SK-N-SH treated with all-trans-retinoic acid at 6 μM for 48 hours (cell line): Measurements from ENCODE around the gene KCNAB3.
A peak's percentile ranks its signal among the peaks of the same experiment; 100 is the strongest.

Experiments used
- ATAC-seq: fragments of 200-7000 bp; cut with Tn5 transposase; 3 replicates; pipeline ENCODE4 v1.9.1; 2020; ENCODE audit warnings: mild to moderate bottlenecking, moderate library complexity
- ARNTL ChIP-seq: fragments of 450-650 bp; formaldehyde crosslinking; IDR thresholded peaks from 2 replicates; pipeline ENCODE4 v1.5.0; 2020; ENCODE audit warnings: low read depth, mild to moderate bottlenecking, moderate library complexity, borderline replicate concordance
- BACH2 ChIP-seq: fragments of 250-450 bp; sonication (Bioruptor Pico); IDR thresholded peaks from 2 replicates; pipeline ENCODE4 v1.9.0; 2021; ENCODE audit warnings: mild to moderate bottlenecking, borderline replicate concordance
- CSDC2 ChIP-seq: fragments of 250-450 bp; sonication (Bioruptor Pico); IDR thresholded peaks from 2 replicates; pipeline ENCODE4 v1.5.0; 2020; ENCODE audit warnings: mild to moderate bottlenecking, moderate library complexity
- ESRRG ChIP-seq: fragments of 250-450 bp; sonication (Bioruptor Pico); IDR thresholded peaks from 2 replicates; pipeline ENCODE4 v1.6.1; 2021; ENCODE audit warnings: mild to moderate bottlenecking
- GLIS3 ChIP-seq: fragments of 250-450 bp; sonication (Bioruptor Pico); IDR thresholded peaks from 2 replicates; pipeline ENCODE4 v1.5.0; 2020; ENCODE audit warnings: mild to moderate bottlenecking, moderate library complexity
- ISL1 ChIP-seq: fragments of 250-450 bp; sonication (Bioruptor Pico); IDR thresholded peaks from 2 replicates; pipeline ENCODE4 v2.1.2; 2022; ENCODE audit warnings: mild to moderate bottlenecking, moderate library complexity
- OSR1 ChIP-seq: fragments of 250-450 bp; sonication (Bioruptor Pico); IDR thresholded peaks from 2 replicates; pipeline ENCODE4 v1.8.0; 2022; ENCODE audit warnings: moderate library complexity, mild to moderate bottlenecking, inconsistent platforms
- RARB ChIP-seq: fragments of 250-450 bp; sonication (Bioruptor Pico); IDR thresholded peaks from 2 replicates; pipeline ENCODE4 v1.8.0; 2021; ENCODE audit warnings: mild to moderate bottlenecking, moderate library complexity
- SNAI2 ChIP-seq: fragments of 250-450 bp; sonication (Bioruptor Pico); IDR thresholded peaks from 2 replicates; pipeline ENCODE4 v1.5.0; 2020; ENCODE audit warnings: mild to moderate bottlenecking, moderate library complexity
- TCF4 ChIP-seq: fragments of 250-450 bp; sonication (Bioruptor Pico); IDR thresholded peaks from 2 replicates; pipeline ENCODE4 v1.8.0; 2021; ENCODE audit warnings: mild to moderate bottlenecking, moderate library complexity, borderline replicate concordance
- TOX ChIP-seq: fragments of 250-450 bp; sonication (Bioruptor Pico); IDR thresholded peaks from 2 replicates; pipeline ENCODE4 v1.8.0; 2021; ENCODE audit warnings: mild to moderate bottlenecking, moderate library complexity, borderline replicate concordance
- ZC3H10 ChIP-seq: fragments of 250-450 bp; sonication (Bioruptor Pico); IDR thresholded peaks from 2 replicates; pipeline ENCODE4 v1.5.1; 2021; ENCODE audit warnings: mild to moderate bottlenecking, moderate library complexity
- ZFP3 ChIP-seq: fragments of 250-450 bp; sonication (Bioruptor Pico); IDR thresholded peaks from 2 replicates; pipeline ENCODE4 v1.5.0; 2020; ENCODE audit warnings: mild to moderate bottlenecking, moderate library complexity
- ZNF565 ChIP-seq: fragments of 450-650 bp; formaldehyde crosslinking; conservative IDR thresholded peaks from 2 replicates; pipeline ENCODE4 v1.5.0; 2020; ENCODE audit warnings: low read depth, mild to moderate bottlenecking, moderate library complexity
- ZNF70 ChIP-seq: fragments of 450-650 bp; formaldehyde crosslinking; IDR thresholded peaks from 2 replicates; pipeline ENCODE4 v1.5.0; 2020; ENCODE audit warnings: mild to moderate bottlenecking, moderate library complexity
- TF ChIP-seq, protein P1 (sequence below): fragments of 250-450 bp; sonication (Bioruptor Pico); IDR thresholded peaks from 2 replicates; pipeline ENCODE4 v1.8.0; 2021; ENCODE audit warnings: low read depth, mild to moderate bottlenecking, moderate library complexity, borderline replicate concordance
- TF ChIP-seq, protein P2 (sequence below): fragments of 250-450 bp; sonication (Bioruptor Pico); IDR thresholded peaks from 2 replicates; pipeline ENCODE4 v1.5.0; 2020; ENCODE audit warnings: mild to moderate bottlenecking, moderate library complexity
- TF ChIP-seq, protein P3 (sequence below): fragments of 250-450 bp; sonication (Bioruptor Pico); IDR thresholded peaks from 2 replicates; pipeline ENCODE4 v1.8.0; 2020; ENCODE audit warnings: mild to moderate bottlenecking, moderate library complexity, borderline replicate concordance
- TF ChIP-seq, protein P4 (sequence below): fragments of 250-450 bp; sonication (Bioruptor Pico); IDR thresholded peaks from 2 replicates; pipeline ENCODE4 v1.5.1; 2020; ENCODE audit warnings: low read depth, mild to moderate bottlenecking, moderate library complexity

Gene KCNAB3

DNA sequence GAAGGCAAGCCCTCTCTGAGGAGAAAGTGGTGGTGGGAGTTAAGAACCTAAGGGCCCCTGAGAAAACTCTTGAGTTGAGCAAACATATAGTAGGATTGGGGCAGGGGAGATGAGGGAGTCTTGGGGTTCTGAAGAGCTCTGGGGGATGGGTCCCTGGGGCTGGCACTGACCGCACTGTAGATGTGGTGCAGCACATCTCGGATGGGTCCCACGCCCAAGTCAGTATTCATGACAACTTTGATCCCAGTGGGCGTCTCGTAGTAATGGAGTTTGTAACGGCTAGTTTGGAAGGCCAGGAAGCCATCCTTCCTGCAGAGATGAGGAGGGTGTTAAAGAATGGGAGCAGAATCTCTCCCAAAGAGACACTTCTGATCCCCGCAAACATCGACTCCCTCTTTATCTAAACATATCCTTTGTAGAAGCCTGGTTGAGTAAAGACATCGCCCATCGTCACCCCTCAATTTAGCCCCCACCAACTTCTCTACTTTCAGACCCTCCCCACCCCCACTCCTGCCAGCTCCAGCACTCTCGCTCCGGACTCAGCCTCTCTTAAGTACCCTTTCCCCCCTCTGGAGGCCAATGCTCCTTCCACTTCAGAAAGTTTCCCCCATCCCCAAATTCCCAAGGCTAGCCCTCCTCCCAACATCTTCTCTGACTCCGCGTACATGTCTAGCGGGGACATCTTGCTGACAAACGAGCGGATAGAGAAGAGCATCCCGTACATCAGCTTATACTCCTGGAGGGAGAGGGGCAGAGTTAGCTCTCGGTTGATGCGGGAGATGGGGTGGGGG is 1.4 kb upstream of the KCNAB3 start:
- TF ChIP-seq, protein P1, sequence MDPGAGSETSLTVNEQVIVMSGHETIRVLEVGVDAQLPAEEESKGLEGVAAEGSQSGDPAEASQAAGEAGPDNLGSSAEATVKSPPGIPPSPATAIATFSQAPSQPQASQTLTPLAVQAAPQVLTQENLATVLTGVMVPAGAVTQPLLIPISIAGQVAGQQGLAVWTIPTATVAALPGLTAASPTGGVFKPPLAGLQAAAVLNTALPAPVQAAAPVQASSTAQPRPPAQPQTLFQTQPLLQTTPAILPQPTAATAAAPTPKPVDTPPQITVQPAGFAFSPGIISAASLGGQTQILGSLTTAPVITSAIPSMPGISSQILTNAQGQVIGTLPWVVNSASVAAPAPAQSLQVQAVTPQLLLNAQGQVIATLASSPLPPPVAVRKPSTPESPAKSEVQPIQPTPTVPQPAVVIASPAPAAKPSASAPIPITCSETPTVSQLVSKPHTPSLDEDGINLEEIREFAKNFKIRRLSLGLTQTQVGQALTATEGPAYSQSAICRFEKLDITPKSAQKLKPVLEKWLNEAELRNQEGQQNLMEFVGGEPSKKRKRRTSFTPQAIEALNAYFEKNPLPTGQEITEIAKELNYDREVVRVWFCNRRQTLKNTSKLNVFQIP (CRISPR knock-in tag), result no peak
- TF ChIP-seq RARB (CRISPR knock-in tag), result no peak
- TF ChIP-seq GLIS3 (CRISPR knock-in tag), result no peak
- TF ChIP-seq TCF4 (CRISPR knock-in tag), result no peak
- TF ChIP-seq BACH2 (CRISPR knock-in tag), result no peak
- TF ChIP-seq CSDC2 (CRISPR knock-in tag), result no peak
- no peak for TF ChIP-seq ZFP3
- peak; percentile 10 for ATAC-seq

DNA sequence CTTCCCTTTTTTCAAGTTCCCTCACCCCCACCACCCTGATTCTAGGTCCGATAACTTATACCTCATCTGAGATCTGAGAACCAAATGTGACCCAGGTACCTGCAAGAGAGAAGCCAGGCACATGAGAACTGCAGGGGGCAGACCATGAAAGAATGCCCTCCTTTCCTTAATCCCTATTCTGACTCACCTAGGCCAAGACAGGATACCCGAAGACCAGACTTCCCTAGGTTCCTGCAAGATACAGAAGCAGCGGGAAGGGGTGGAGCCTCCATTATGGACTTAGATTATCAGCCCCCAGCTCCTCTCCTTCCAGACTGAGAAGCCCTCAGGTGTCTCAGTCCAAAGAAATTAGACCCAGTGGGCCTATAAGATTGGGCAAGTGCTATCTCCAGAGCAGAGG is 2.1 kb downstream of the KCNAB3 start:
- no peak for ATAC-seq
- no peak for TF ChIP-seq ESRRG (CRISPR knock-in tag)
- TF ChIP-seq, protein P1 (CRISPR knock-in tag), result no peak
- no peak for TF ChIP-seq ARNTL (CRISPR knock-in tag)
- TF ChIP-seq SNAI2 (CRISPR knock-in tag), result no peak
- no peak for TF ChIP-seq OSR1 (CRISPR knock-in tag)
- no peak for TF ChIP-seq BACH2 (CRISPR knock-in tag)
- TF ChIP-seq ZFP3, result no peak
- TF ChIP-seq, protein P2, sequence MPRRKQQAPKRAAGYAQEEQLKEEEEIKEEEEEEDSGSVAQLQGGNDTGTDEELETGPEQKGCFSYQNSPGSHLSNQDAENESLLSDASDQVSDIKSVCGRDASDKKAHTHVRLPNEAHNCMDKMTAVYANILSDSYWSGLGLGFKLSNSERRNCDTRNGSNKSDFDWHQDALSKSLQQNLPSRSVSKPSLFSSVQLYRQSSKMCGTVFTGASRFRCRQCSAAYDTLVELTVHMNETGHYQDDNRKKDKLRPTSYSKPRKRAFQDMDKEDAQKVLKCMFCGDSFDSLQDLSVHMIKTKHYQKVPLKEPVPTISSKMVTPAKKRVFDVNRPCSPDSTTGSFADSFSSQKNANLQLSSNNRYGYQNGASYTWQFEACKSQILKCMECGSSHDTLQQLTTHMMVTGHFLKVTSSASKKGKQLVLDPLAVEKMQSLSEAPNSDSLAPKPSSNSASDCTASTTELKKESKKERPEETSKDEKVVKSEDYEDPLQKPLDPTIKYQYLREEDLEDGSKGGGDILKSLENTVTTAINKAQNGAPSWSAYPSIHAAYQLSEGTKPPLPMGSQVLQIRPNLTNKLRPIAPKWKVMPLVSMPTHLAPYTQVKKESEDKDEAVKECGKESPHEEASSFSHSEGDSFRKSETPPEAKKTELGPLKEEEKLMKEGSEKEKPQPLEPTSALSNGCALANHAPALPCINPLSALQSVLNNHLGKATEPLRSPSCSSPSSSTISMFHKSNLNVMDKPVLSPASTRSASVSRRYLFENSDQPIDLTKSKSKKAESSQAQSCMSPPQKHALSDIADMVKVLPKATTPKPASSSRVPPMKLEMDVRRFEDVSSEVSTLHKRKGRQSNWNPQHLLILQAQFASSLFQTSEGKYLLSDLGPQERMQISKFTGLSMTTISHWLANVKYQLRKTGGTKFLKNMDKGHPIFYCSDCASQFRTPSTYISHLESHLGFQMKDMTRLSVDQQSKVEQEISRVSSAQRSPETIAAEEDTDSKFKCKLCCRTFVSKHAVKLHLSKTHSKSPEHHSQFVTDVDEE (CRISPR knock-in tag), result no peak
- TF ChIP-seq ISL1 (CRISPR knock-in tag), result no peak
- TF ChIP-seq, protein P3, sequence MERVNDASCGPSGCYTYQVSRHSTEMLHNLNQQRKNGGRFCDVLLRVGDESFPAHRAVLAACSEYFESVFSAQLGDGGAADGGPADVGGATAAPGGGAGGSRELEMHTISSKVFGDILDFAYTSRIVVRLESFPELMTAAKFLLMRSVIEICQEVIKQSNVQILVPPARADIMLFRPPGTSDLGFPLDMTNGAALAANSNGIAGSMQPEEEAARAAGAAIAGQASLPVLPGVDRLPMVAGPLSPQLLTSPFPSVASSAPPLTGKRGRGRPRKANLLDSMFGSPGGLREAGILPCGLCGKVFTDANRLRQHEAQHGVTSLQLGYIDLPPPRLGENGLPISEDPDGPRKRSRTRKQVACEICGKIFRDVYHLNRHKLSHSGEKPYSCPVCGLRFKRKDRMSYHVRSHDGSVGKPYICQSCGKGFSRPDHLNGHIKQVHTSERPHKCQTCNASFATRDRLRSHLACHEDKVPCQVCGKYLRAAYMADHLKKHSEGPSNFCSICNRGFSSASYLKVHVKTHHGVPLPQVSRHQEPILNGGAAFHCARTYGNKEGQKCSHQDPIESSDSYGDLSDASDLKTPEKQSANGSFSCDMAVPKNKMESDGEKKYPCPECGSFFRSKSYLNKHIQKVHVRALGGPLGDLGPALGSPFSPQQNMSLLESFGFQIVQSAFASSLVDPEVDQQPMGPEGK, result no peak
- TF ChIP-seq GLIS3 (CRISPR knock-in tag), result no peak
- no peak for TF ChIP-seq TOX (CRISPR knock-in tag)

DNA sequence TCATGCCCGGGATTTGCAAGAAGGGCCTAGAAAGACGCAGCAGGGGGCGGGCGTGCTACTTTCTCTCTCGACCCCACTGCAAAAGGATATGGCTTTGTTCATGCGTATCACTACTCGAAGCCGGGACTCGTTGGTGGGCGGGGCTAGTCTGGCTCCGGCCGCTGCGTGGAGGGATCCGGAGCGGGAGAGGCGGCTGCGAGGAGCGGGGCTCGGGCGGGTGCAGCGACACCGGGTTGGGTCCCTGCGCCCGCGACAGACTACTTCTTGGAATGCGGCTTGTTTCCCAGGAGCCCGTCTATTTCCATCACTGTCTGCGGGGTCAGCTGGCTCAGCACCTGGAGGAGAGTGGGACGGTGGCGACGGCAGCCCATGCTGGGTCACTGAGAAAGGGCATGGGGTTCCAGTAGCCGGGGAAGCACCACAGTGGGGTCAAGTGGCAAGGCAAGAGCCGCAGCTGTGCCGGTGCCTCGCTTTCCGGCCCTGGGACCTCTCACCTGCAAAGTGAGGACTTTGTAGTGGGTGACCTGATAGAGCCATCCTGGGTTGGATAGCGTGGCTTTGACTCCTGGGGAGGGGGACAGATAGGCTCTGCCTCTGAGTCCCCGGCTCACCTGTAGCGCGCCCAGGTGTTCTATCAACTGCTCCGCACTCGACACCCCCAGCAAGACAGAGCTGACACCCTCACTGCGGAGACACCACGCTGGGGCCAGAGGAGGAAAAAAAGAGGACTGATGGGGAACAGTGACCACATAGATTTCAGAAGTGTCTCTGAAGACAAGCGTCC is 6.6 kb downstream of the KCNAB3 start:
- TF ChIP-seq ZNF565 (CRISPR knock-in tag) (no peak), ESRRG (CRISPR knock-in tag) (no peak), ZC3H10 (CRISPR knock-in tag) (no peak), ZNF70 (CRISPR knock-in tag) (no peak), GLIS3 (CRISPR knock-in tag) (no peak), ISL1 (CRISPR knock-in tag) (no peak), OSR1 (CRISPR knock-in tag) (no peak), CSDC2 (CRISPR knock-in tag) (no peak), TOX (CRISPR knock-in tag) (no peak)
- TF ChIP-seq, protein P4, sequence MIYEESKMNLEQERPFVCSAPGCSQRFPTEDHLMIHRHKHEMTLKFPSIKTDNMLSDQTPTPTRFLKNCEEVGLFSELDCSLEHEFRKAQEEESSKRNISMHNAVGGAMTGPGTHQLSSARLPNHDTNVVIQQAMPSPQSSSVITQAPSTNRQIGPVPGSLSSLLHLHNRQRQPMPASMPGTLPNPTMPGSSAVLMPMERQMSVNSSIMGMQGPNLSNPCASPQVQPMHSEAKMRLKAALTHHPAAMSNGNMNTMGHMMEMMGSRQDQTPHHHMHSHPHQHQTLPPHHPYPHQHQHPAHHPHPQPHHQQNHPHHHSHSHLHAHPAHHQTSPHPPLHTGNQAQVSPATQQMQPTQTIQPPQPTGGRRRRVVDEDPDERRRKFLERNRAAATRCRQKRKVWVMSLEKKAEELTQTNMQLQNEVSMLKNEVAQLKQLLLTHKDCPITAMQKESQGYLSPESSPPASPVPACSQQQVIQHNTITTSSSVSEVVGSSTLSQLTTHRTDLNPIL, result no peak
- TF ChIP-seq, protein P1 (CRISPR knock-in tag), result no peak
- TF ChIP-seq, all 23 proteins: peak for 0
- ATAC-seq, result no peak
